Stimulated activated CD4-positive, alpha-beta T cell treated with anti-CD3 and anti-CD28 coated beads, Interleukin-4, amount 100 ng/mL, for 48 hours (primary cell): Measurements from ENCODE around the gene LCN1.
"Not testable (repeated sequence)": the region's sequence is repeated elsewhere in the genome, so short reads cannot be mapped to it uniquely, and the experiment has no call there.

Experiments used
- DNase-seq, 2 donors: peaks; one replicate each; pipeline ENCODE4 v3.0.0-alpha.2; 2020; ENCODE audit warnings: low read depth in 2 of 2

The LCN1 gene

DNA sequence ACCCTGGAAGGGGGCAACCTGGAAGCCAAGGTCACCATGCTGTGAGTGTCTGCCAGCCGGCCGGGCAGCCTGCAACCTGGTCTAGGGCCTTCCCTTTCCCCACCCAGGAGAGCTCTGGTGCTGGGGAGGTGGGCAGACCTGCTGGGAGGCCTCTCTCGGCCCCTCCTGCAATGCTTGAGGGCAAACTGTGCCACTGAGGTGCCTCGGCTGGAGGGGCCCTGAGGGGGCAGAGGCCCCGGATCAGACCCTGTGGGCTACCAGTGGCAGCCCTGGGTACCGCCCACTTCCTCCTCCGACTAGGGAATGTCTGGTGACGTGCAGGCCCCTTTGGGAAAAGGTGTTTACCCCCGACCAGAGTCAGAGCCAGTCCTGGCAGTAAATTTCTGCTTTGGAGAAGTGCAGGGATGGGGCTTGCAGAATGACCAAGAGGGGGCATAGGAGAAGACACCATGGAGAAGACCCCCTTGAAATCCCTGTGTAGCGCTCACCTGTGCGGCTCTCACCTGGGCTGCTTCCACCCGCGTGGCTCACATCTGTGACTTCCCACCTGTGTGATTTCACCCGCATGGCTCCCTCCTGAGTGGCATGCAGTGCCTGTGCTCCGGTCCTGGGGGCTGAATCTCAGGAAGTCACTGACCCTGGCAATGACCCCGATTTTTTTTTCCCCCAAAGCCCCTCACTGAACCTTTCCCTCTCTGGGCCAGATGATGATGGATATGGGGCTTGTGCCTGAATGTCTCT is 1.1 kb downstream of the LCN1 start:
- no peak for DNase-seq

DNA sequence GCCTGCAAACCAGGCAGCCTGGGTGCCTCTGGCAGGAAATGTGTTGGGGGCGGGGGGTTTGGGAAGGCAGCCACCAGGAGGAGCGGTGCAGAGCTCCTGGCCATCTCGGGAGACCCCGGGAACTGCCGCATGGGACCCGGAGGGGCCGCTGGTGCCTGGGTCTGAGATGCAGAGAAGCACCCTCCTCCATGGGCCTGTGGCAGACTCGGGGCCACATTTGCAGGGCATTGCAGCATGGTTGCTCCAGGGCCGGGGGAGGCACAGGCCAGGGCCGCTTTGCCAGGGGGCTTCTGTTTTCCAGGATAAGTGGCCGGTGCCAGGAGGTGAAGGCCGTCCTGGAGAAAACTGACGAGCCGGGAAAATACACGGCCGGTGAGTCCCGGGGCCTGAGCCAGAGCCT is 1.7 kb downstream of the LCN1 start:
- DNase-seq = no peak

- DNase-seq = no peak
Observed at GRCh38 chr9:135523521-135524129, 2.4 kb downstream of the LCN1 start.

- no peak for DNase-seq
Observed at GRCh38 chr9:135524130-135524861, 3.1 kb downstream of the LCN1 start.

DNA sequence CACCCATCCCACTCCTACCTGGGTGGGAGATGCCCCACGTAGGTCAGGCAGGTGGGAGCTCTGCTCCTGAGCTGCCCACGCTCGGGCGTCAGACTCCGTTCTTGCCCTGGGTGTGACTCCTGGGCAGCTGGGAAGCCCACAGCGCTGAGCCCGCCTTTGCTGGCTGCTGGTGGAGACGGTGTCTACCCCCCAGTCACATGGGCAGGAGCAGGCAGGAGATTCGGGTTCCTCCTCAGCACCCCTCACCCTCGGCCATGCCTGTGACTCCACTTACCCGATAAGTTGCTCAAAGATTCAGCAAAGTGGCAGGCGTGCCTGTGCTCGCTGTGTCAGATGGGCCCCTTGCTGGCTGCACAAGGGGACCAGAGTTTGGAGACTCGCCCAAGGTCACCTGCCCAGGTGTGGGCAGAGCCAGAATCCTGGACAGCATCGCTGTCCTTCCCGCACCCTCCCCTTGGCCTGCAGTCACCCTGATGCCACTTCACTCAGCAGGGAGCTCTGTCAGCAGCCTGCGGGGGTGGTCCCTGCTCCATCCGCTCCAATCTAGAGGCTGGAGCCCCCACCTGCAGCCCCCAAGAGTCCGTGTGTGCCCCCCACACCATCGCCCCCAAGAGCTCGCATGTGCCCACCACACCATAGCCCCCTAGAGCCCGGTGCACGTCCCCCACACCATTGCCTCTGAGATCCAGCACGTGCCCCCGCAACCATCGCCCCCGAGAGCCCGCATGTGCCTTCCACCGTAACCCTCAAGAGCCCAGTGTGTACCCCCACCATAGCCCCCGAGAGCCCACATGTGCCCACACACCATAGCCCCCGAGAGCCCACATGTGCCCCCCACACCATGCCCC is 4.2 kb downstream of the LCN1 start:
- DNase-seq = no peak

GRCh38 chr9:135526089-135526729 is 5.0 kb downstream of the LCN1 start:
- no peak for DNase-seq

GRCh38 chr9:135526730-135527571 is 5.7 kb downstream of the LCN1 start:
- no peak for DNase-seq

DNA sequence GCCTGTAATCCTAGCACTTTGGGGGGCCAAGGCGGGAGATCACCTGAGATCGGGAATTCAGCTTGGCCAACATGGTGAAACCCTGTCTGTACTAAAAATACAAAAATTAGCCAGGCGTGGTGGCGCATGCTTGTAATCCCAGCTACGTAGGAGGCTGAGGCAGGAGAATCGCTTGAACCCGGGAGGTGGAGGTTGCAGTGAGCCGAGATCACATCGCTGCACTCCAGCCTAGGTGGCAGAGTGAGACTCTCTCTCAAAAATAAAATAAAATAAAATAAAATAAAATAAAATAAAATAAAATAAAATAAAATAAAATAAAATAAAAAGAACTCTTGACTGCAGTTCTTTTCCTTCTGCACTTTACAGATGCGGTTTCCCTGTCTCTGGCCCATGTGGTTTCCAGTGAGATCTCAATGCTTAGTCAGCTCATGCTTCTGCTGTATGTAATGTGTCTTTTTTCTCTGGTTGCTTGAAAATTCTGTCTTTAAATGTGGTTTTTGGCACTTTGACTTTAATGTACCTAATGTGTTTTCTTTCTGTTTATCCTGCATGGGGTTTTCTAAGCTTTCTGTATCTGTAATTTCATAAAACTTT is 7.7 kb downstream of the LCN1 start:
- DNase-seq = not testable (repeated sequence)

DNA sequence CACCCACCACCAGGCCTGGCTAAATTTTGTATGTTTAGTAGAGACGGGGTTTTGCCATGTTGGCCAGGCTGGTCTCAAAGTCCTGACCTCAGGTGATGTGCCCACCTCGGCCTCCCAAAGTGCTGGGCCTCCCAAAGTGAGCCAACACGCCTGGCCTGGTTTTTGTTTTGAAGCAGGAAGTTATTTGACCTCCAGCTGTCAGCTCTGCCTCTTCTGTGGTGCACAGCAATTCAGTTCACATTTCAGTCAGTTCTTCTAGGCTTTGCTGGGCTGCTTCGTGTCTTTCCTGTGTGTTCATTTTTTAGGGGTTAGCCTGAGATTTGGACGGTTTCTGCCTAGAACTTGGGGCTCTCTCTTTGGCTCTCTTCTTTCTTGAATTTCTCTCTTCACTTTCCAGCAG is 8.9 kb downstream of the LCN1 start:
- DNase-seq = no peak

DNA sequence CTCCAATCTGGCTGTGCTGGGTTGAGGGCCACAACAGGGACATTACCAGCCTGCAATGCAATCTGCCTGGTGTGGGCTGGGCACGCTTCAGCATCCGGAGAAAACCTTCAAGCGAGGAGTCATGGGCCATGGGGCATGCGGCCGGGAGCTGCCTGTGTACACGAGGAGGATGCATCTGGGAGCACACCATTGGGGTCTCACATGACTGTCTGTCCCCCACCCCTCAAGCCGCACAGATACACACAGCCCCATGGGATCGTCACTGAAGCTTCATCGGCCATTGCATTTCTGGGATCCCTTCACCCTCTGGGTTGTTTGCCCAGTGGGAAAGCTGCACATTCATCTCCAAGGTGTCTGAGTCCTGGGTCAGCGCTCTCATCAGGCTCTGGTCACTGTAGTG is 9.9 kb downstream of the LCN1 start:
- no peak for DNase-seq

DNA sequence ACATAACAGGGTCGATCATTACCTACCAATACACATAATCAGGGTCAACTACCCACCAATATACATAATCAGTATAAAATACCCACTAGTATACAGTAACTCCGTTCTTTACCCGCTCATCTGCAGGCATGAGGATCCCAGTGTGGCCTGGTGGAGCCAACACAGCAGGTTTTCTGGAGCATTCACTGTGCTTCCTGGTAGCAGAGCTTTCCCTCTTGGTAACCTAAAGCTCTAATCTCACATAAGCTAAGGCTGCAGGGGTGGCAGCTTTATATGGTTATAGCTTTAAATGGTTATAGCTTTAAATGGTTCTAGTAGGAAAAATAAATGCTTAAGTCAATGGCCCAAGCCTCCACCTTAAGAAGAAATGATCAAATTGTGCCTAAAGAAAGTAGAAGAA is 11.9 kb downstream of the LCN1 start:
- DNase-seq = no peak

GRCh38 chr9:135533674-135534073 is 12.4 kb downstream of the LCN1 start:
- no peak for DNase-seq

DNA sequence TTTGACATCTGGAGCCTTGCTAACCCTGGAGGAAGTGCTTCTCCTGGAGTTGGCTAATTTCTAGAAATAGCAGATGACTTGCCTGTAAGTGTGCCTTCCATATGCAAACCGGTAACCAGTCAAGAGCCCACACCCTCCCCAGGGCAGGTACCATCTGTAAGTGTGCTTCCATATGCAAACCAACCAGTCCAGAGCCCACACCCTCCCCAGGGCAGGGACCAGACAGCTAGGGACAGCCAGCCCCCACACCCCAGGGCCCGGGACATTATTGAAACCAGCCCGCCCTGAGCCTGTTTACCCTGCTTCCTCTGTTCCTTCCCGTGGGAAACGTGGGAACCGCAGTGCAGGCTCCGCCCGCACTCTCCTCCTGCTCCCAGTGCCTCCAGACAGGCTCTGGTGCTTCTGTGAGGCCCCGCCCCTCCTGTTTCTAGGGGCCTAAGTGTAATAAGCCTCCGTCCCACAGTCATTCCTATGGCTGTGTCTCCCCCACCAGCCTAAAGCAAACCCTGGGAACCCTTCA is 13.0 kb downstream of the LCN1 start:
- not testable (repeated sequence) for DNase-seq

GRCh38 chr9:135534826-135535225 is 13.6 kb downstream of the LCN1 start:
- not testable (repeated sequence) for DNase-seq

DNA sequence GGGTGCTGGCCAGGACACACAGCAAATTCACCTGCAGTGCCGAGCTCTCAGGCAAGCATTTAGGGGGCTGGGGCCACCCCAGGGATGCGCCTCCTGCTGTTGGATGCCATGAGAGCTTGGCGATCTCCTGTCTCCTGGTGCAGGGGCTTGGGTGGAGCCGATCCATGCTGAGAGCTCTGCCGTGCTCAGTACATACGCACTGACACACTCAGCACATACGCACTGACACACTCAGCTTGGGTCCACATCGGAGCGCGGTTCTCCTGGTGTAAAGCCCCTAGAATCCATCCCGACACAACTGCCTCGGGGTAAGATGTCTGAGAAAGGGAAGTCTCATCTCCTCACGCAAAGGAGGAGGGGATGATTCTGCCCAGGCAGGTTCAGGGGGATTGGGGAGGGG is 14.4 kb downstream of the LCN1 start:
- DNase-seq = not testable (repeated sequence)

GRCh38 chr9:135536216-135536615 is 15.0 kb downstream of the LCN1 start:
- no peak for DNase-seq

DNA sequence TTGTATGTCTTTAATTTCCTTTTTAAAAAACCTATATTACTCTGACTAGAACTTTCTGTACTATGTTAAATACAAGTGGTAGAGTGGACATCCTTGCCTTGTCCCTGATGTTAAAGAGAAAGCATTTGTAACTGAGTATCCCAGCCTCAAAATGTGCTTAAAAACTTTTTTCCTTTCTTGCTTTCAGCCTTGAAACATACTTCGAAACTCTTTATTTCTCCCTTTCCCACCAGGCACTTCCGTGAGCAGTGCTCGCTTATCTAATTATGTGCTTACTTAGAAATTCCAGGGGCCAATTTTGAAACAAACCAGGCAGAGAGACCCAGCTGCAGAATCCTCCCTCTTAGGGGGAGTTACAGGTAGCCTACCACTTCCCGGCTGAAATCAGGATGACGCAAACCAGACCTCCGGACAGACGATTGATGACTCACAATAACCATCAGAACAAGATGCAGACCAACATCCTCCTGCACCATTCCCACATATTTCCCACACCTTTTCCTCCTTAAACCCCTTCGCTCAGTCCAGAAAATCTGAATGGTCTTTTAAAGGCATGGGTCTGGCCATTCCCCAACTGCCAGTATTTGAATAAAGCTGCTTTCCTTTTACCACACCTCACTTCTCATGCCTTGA is 22.1 kb downstream of the LCN1 start:
- not testable (repeated sequence) for DNase-seq

- no peak for DNase-seq
Observed at GRCh38 chr9:135544981-135545635, 23.9 kb downstream of the LCN1 start.

- DNase-seq = not testable (repeated sequence)
Observed at GRCh38 chr9:135545646-135546176, 24.5 kb downstream of the LCN1 start, which contains the start of gene OBP2A. TSS of gene OBP2A (plus strand) at chr9:135546126. CDS start at chr9:135546181, 55 bp downstream.
